Activated CD4-positive, CD25-positive, alpha-beta regulatory T cell treated with anti-CD3 and anti-CD28 coated beads, Interleukin-2, amount 50 U/mL, for 24 hours (primary cell): ENCODE measurements around the gene TRAK1.

Experiments
- ATAC-seq, 2 donors: fragments of 150-1000 bp; cut with Tn5 transposase; one replicate each; pipeline ENCODE4 v1.10.0; 2021; ENCODE audit warnings: mild to moderate bottlenecking in 1 of 2, moderate library complexity in 1 of 2

TRAK1 gene

DNA sequence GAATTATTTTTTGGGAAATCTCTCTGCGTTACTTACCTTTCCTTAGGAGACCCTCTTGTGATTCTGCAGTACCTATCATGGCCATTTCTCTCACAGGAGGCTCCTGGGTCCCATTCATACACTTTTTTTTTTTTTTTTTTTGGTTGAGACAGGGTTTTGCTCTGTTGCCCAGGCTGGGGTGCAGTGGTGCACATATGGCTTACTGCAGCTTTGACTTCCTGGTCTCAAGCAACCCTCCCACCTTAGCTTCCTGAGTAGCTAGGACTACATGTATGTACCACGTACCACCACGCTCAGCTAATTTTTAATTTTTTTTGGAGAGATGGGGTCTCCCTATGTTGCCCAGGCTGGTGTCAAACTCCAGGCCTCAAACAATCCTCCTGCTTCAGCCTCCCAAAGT lies 36.1 kb downstream of the TRAK1 start:
- ATAC-seq, result no peak

- no peak for ATAC-seq
Observed at GRCh38 chr3:42128526-42128925, 37.4 kb downstream of the TRAK1 start.

DNA sequence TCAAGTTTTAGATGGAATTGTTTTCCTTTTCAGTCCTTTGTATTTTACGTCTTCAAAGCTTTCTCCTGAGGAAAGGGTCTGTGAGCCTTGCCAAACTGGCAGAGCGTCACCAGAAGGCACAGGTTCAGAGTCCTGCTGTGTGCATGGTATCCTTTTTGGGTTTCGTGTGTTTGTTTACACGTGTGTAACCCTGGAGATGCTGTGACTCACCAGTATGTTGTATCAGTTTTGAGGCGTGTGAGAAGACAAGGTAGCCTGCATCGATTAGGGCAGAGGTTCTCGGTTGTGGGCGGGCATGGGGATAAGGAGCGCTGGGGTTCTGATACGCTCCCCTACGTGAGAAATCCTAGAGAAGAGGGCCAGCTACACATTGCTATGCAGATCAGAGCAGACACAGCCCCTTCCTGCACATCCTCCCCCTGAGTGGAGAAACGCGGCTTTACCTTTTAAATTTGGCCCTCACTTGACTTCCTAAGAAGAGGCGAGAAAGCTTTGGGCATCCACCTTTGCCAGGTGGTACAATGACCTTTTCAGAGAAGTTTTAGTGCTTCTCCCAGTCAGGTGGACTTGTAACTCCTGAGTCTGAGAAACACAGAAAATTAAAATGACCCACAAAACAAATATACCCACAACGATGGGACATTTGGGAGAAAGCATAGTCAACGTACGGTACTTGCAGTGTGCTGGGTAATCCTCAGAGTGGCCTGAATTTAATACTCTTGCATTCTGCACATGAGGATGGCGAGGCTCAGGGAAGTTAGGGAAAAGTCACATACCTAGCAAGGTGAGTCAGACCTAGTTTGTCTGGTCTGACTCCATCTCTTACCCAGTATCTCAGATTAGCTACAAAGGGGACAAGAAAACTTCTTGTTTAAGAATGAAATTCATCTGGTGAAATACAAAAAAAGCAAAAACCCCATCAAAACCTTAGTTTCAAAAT lies 38.1 kb downstream of the TRAK1 start:
- ATAC-seq, result peak; percentile 35 to 69

DNA sequence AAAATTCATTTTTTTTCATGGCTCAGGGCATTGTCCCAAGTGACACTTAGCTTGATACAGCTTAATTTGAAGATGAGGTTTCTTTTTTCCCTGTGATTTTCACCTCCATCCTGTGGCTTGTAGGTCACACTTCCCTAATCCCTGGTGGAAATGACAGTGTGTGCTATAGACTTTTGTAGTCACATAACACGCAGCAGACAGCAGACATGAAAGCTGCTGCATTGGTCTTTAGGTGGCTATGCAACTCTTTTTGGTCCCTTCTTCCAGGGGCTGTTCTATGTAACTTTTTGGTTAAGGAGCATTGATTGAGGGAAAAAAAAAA lies 38.8 kb downstream of the TRAK1 start:
- no peak for ATAC-seq

DNA sequence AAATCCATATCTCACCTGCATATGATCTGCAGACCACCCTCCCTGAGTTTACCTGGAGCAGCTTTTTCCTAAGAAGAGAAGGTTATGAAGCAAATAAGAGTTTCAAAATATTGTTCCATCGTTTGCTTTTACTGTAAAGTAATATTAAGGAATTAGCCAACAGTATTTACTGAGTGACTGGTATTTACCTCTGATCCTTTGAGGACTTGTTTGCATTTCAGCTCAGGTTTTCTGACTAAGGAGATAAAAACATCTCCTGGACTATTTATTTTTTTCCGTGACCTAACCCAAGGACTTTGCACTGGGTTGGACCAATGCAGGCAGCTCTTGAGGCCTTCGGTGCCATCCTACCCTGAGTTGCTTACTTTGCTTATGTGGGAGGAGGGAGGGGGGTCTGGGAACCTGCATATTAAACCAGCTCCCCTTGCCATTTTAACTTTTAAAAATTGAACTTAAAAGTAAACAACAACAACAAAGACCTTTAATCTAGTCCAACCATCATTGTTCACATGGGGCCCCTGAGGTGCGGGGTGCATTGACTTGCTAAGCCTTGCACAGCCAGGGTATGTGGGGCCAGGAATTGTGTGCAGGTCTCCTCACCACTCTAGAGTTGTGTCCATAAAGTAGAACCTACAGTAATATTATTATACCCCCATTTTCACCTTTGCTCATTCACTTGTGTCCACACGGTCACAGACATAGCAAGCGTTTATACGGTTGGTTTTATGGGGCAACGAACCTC lies 39.3 kb downstream of the TRAK1 start:
- ATAC-seq, result no peak

DNA sequence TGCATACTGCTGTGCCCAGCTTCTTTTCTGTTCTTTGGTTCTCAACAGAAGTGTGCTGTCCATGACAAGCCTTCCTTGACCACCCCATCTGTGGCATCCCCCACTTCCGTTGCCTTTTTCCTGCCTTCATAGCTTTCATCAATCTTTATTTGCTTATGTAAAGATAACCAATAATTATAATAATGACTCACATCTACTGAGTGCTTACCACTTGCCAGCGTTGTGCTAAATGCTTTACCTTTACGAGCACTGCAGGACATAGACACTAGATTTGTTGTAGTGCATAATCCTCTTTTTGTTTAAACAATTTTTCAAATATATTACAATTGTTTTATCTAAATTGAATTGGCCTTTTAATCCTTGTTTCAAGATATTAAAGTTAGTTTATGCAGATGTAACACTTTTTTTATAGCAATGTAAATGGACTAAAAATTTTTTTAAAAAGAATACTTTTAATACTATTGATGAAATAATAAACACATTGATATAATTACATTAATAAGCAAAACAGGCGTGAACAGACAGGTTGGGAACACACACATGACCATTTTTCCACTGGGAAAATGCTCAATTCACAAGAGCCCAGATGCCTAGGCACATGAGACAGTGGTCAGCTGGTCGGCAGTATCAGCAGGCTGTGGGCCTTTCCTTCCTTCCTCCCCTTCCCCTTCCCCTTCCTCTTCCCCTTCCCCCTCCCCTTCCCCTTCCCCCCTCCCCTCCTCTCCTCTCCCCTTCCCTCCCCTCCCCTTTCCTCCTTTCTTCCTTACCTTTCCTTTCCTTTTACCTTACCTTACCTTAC lies 42.5 kb downstream of the TRAK1 start:
- ATAC-seq, result no peak

DNA sequence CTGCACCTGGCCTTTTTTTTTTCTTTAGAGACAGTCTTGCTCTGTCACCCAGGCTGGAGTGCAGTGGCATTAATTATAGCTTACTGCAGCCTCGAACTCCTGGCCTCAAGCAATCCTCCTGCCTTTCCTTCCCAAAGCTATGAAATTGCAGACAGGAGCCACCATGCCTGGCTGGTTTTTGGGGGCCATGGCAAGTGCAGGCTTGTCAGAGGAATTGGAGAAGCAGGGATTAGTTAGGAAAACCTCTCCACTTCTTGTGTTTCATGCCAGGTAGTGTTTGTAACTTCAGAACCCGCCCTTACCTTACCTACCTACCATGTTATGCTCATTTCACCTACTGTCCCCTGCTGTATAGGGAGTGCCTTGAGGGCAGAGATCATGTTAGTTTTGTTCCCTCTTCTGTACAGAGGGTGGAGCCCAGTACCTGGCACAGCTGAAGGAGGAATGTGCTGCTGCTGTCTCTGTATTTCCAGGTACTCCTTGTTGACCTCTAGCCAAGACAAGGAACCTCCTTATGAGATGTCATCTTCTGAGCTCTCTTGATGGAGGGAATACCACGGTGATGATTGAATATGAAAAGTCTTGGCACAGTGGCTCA lies 43.8 kb downstream of the TRAK1 start:
- no peak for ATAC-seq

GRCh38 chr3:42139621-42140453 lies 48.7 kb downstream of the TRAK1 start:
- ATAC-seq, result no peak

- ATAC-seq, result no peak
Observed at GRCh38 chr3:42140665-42141203, 49.6 kb downstream of the TRAK1 start.

- ATAC-seq, result no peak
Observed at GRCh38 chr3:42143440-42143839, 52.3 kb downstream of the TRAK1 start.

DNA sequence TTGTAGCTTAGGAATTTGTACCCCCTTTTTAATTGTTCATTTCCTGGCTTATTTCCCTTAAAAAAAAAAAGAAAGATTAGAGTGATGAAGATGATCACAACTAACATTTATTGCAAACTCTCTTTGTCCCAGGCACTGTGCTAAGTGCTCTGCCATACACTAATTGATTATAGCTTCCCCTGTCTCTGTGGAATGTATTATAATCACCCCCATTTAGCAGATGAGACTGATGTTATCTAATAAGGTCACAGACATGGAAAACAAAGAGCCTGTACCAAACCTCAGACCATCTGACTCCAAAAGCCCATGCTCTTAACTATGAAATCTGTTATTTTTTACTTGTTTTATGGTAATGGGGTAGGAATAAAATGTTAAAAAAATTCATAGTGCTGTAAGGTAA lies 53.1 kb downstream of the TRAK1 start:
- ATAC-seq, result no peak

DNA sequence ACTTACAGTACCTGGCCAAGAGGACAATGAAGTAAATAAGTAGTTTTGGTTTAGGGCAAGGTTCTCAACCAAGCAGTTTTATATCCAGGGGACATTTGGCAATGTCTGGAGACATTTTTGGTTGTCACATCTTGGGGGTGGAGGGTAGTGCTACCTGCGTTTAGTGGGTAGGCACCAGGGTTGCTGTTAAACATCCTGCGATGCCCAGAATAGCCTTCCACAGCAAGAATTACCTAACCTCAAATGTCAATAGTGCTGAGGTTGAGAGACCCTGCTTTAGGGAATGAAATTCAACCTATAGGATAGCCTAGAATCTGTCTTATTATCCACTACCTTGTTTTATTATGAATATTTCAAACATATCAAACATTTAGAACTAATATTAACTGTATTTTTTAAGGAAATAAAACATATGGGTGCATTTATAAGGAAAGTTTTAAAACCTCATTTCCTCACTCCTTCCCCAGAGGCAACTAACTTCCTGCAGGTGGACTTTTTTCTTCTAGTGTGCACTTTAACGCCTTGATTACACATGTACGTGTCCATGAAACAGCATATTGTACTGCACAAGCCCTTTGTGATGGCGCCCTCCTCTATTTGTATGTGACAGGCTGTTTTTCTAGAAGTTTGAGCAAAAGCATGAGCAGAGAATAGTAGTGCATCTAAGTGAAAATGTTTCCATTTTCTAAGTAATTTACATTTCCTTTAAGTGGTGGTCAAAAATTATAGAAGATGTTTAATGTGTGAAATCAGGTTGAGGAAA lies 57.1 kb downstream of the TRAK1 start:
- no peak for ATAC-seq

- ATAC-seq, result no peak
Observed at GRCh38 chr3:42148982-42149432, 57.9 kb downstream of the TRAK1 start.

GRCh38 chr3:42149532-42149931 lies 58.4 kb downstream of the TRAK1 start:
- ATAC-seq, result no peak

DNA sequence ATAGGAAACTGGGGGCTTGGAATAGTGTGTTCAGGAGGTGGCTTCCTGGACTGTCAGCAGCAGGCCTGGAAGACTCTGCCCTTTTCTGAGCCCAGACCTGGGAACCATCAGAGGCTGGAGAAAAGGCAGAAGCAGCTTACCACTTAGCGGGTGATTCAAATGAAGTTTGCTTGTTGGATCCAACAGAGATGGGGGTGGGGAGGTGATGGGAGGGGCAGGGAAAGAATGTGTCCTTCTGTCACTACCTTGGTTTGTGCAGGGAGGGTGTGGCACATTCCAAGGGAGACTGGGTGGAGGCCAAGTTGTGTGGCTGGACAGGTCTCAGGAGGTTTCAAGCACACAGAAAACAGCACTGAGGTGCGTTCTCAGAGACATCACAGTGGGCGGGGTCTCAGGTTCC lies 58.8 kb downstream of the TRAK1 start:
- no peak for ATAC-seq

DNA sequence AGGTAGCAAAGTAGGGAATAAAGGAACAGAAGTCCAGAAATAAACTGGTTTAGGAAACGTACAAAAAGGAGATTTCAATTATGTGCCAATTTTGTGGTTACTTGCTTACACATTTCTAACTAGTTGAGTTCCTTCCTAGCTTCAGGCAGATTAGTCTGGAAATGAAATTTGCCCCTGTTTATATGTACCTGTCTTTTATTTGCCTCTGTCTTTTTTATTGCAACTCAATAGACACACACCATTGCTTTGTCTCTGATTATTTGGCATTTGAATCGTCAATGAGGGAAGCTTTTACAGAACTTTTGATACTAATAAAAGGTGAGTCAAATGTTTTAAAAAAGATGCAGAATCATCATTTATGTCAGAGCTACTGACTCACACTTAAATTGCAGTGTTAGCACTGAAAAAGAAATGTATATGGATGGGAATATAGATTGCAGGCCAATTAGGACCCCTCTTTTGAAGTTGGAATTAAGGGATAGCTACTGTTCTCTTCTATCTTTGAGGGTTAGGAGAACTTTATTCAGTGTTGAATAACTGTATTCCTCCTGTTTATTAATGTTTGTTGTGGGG lies 60.5 kb downstream of the TRAK1 start:
- no peak for ATAC-seq

DNA sequence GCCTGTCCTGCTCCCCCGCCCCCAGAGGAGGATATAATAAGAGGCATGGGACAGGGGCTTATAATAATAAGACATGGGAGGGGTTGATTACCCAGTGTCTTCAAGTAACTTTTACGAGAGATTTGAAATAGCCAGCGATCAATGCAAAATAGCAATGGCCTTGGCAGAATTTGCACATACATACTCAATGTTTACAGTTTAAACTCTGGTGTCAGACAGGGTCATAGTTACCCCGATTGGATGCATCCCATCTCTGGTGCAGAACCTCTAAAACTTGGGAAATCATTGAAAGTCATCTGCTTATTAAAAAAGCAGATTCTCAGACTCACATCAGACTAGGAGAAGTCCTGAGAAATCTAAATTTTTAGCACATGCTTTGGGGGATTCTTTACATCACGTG lies 61.0 kb downstream of the TRAK1 start:
- no peak for ATAC-seq

DNA sequence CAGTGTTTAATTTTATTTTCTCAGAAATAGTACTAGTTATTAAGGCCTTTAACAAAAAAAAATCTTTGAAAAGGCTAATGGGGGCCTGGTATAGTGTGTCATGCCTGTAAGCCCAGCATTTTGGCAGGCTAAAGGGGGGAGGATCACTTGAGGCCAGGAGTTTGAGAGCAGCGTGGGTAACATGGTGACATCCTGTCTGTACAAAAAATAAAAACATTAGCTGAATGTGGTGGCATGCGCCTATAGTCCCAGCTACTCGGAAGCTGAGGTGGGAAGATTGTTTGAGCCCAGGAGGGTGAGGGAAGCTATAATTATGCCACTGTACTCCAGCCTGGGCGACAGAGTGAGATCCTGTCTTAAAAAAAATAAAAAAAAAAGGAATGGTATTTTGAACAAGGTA lies 61.9 kb downstream of the TRAK1 start:
- ATAC-seq, result no peak

DNA sequence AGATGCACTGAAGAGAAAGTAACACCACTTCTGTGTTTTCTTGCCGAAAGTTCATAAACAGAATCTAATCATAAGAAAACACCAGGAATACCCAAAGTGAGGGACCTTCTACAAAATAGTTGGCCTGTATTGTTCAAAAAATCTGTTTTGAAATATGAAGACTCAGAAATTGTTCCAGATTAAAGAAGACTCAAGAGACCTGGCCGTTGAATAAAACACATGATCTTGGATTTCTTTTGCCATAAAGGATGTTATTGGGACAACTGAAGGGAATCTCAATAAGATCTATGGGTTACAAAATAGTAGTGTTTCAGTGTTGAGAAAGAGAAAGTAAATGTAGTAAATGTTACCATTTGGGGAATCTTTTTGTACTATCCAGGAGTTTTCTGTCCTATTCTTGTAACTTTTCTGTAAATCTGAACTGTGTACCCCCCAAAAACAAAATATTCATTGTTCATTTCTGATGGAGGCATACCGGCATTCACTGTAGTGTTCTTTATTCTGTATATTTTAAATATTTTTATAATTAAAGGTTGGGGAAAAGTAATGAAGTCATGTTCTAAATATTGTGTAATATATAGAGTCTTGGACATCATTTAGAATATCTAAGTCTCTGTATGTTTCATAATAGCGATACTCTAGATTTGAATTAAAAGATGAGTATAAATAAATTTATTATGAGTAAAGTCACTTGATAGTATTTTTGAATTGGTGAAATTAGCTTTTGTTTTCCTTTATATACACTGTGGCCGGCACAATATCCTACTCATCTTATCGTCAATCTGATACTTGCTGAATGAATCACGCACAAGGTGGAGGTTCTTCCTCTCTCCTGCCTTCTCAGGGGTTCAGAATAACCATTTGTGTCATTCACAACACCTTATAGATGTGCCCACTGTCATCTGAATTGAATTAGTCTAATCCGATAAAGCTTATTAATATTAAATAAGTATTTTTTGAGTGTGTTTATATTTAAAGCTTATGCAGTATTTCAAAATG lies 66.7 kb downstream of the TRAK1 start:
- peak; percentile 75 to 86 for ATAC-seq
